A549 (cell line): ENCODE data around the gene SLC35F3.

ENCODE experiments used
- CEBPB ChIP-seq, 2 experiments: fragments of >200 bp in 1 of 2; sonication (Bioruptor Twin) in 1 of 2; formaldehyde crosslinking in 1 of 2; IDR thresholded peaks; 2 replicates each; pipeline ENCODE4 v1.6.1; 2012 to 2016
- CHD4 ChIP-seq: fragments of 200-600 bp; sonication (generic); IDR thresholded peaks from 2 replicates; pipeline ENCODE4 v1.6.1; 2016; ENCODE audit warnings: antibody characterized with exemption, mild to moderate bottlenecking, borderline replicate concordance
- CTCF ChIP-seq: fragments of >200 bp; sonication (Bioruptor Twin); formaldehyde crosslinking; IDR thresholded peaks from 3 replicates; pipeline ENCODE4 v1.5.1; 2016
- ELK1 ChIP-seq: fragments of 150-350 bp; IDR thresholded peaks from 2 replicates; pipeline ENCODE4 v1.6.1; 2014; ENCODE audit warnings: low read depth, mild to moderate bottlenecking, low read length
- EP300 ChIP-seq, 2 experiments: fragments of >200 bp; sonication (Bioruptor Twin); formaldehyde crosslinking; IDR thresholded peaks; 2 replicates in 1 of 2; 3 replicates in 1 of 2; pipeline ENCODE4 v1.6.1; 2016 to 2017
- JUNB ChIP-seq: fragments of >200 bp; sonication (Bioruptor Twin); formaldehyde crosslinking; IDR thresholded peaks from 2 replicates; pipeline ENCODE4 v1.6.1; 2016
- MAFK ChIP-seq: fragments of 450-650 bp; IDR thresholded peaks from 2 replicates; pipeline ENCODE4 v1.6.1; 2014; ENCODE audit not compliant: partially characterized antibody
- MAZ ChIP-seq: fragments of 150-350 bp; IDR thresholded peaks from 2 replicates; pipeline ENCODE4 v1.6.1; 2014; ENCODE audit warnings: antibody characterized with exemption, low read depth, low read length, borderline replicate concordance
- MYC ChIP-seq: IDR thresholded peaks from 2 replicates; pipeline ENCODE4 v1.6.1; 2012; ENCODE audit warnings: mild to moderate bottlenecking, inconsistent platforms, low read length, improper control_type of control experiment, borderline replicate concordance
- POLR2A ChIP-seq: IDR thresholded peaks from 2 replicates; pipeline ENCODE4 v1.6.1; 2012; ENCODE audit warnings: mild to moderate bottlenecking, low read length
- RCOR1 ChIP-seq: fragments of 150-350 bp; IDR thresholded peaks from 2 replicates; pipeline ENCODE4 v1.6.1; 2014; ENCODE audit warnings: antibody characterized with exemption, low read length, low read depth
- REST ChIP-seq: fragments of 200-600 bp; sonication (generic); IDR thresholded peaks from 2 replicates; pipeline ENCODE4 v1.6.1; 2016; ENCODE audit warnings: antibody characterized with exemption, mild to moderate bottlenecking, moderate library complexity
- SREBF2 ChIP-seq: fragments of 450-650 bp; IDR thresholded peaks from 2 replicates; pipeline ENCODE4 v1.6.1; 2014; ENCODE audit warnings: mild to moderate bottlenecking, moderate library complexity

- TF ChIP-seq POLR2A, result no peak
- TF ChIP-seq RCOR1, result no peak
- TF ChIP-seq MYC, result no peak
- TF ChIP-seq EP300 (IDR thresholded peaks at IDR 0.05), result no peak
- no peak for TF ChIP-seq CTCF
- no peak for TF ChIP-seq REST
- TF ChIP-seq MAFK, result no peak
- TF ChIP-seq JUNB, result no peak
- TF ChIP-seq CHD4, result no peak
- TF ChIP-seq CEBPB (IDR thresholded peaks at IDR 0.05), result no peak
- no peak for TF ChIP-seq SREBF2
- no peak for TF ChIP-seq ELK1
- TF ChIP-seq MAZ, result no peak
Measured at GRCh38 chr1:233884461-233885151, 19.9 kb upstream of the SLC35F3 start.
